ENCODE data around the gene ICAM2. TPM values are rescaled to one million over a fixed set of nuclear protein-coding genes. Genes with fewer than 3 reads are reported as not detected.

ICAM2 gene
- total and polyA plus RNA-seq, 12 donors = 25.2 to 117 (median 35.1) TPM

GRCh38 chr17:63996430-63997182, 23.8 kb downstream of the ICAM2 start:
- Histone ChIP-seq H3K36me3 (no peaks in the 10 kb centered on the region), H3K4me3 (no peak overlapping the region), H3K27me3 (peaks cover 5 to 45% (median 29%) of the 10 kb centered on the region in 7 donors), H3K9me3 (no peaks in the 10 kb centered on the region), H3K27ac (peak overlapping the region in 5 of 10 donors; percentile 6 to 81 (median 70)), H3K4me1 (peaks cover 4 to 49% (median 32%) of the 10 kb centered on the region in 9 donors)
- intact Hi-C loops (cut with DNase I) = no loop called here
- 92 to 95% methylated on average over 11 of the region's 11 CpGs for WGBS, 2 donors
- DNase-seq = no peak
- no peak for TF ChIP-seq CTCF (IDR thresholded peaks at IDR 0.05)
- ATAC-seq = no peak

GRCh38 chr17:63995626-63996025, 24.8 kb downstream of the ICAM2 start:
- TF ChIP-seq CTCF (IDR thresholded peaks at IDR 0.05) = no peak
- peaks cover 5 to 50% (median 32%) of the 10 kb centered on the region in 7 donors for H3K27me3 ChIP-seq
- H3K27ac ChIP-seq = no peak overlapping the region
- DNase-seq (no peak), ATAC-seq (no peak)
- no peak overlapping the region for H3K4me3 ChIP-seq
- H3K9me3 ChIP-seq = no peaks in the 10 kb centered on the region
- 87 to 89% methylated on average over 5 of the region's 5 CpGs for WGBS, 2 donors
- peaks cover 5 to 41% (median 27%) of the 10 kb centered on the region in 9 donors for H3K4me1 ChIP-seq
- intact Hi-C loops (cut with DNase I) = no loop called here
- no peaks in the 10 kb centered on the region for H3K36me3 ChIP-seq

- H3K27me3 ChIP-seq = peaks cover 0 to 43% (median 19%) of the 10 kb centered on the region in 7 donors
- ATAC-seq (no peak), DNase-seq (no peak)
- peaks cover 10 to 47% (median 24%) of the 10 kb centered on the region in 9 donors for H3K4me1 ChIP-seq
- no peak for TF ChIP-seq CTCF (IDR thresholded peaks at IDR 0.05)
- intact Hi-C loops (cut with DNase I) = loop anchor here in 2 of 10 donors (5.0 kb wide), 1 partner anchor 76 kb away; the partner anchor contains the start of gene GH1 (in 2 of the 2)
- WGBS, 2 donors = 77 to 79% methylated on average over 3 of the region's 3 CpGs
- no peak overlapping the region for H3K4me3 ChIP-seq
- no peaks in the 10 kb centered on the region for H3K9me3 ChIP-seq
- no peaks in the 10 kb centered on the region for H3K36me3 ChIP-seq
- no peak overlapping the region for H3K27ac ChIP-seq
Observed at GRCh38 chr17:63993368-63993985, 27.0 kb downstream of the ICAM2 start.

- no peak for TF ChIP-seq CTCF (IDR thresholded peaks at IDR 0.05)
- Histone ChIP-seq H3K27me3 (peaks cover 0 to 30% (median 11%) of the 10 kb centered on the region in 7 donors), H3K9me3 (no peaks in the 10 kb centered on the region), H3K4me1 (peaks cover 11 to 48% (median 23%) of the 10 kb centered on the region in 9 donors), H3K27ac (no peak overlapping the region), H3K4me3 (no peak overlapping the region), H3K36me3 (no peaks in the 10 kb centered on the region)
- intact Hi-C loops (cut with DNase I) = loop anchor here in 3 of 10 donors (2.0 to 5.0 kb wide), 2 partner anchors 73 to 74 kb away; partner anchors contain the start of gene GH1 (in 3 of the 3)
- WGBS, 2 donors = 82 to 83% methylated on average over 11 of the region's 11 CpGs
- DNase-seq (no peak), ATAC-seq (no peak)
Observed at GRCh38 chr17:63991611-63992010, 28.8 kb downstream of the ICAM2 start.
